Ectodermal cell (in vitro differentiated cells): Measurements from ENCODE around the gene NFYA. TPM values are rescaled to one million over a fixed set of nuclear protein-coding genes. Genes with fewer than 3 reads are reported as not detected.

Experiments
- H3K27ac ChIP-seq: 2 replicates; pipeline ENCODE4 v1.7.0; 2013; ENCODE audit warnings: mild to moderate bottlenecking, low read depth, low read length; ENCODE audit not compliant: insufficient read depth, poor library complexity, severe bottlenecking
- H3K27me3 ChIP-seq: 2 replicates; pipeline ENCODE4 v1.7.0; 2013; ENCODE audit warnings: mild to moderate bottlenecking, low read length; ENCODE audit not compliant: insufficient read depth, control insufficient read depth, poor library complexity, severe bottlenecking
- H3K36me3 ChIP-seq: one replicate; pipeline ENCODE4 v1.7.0; 2013; ENCODE audit warnings: low read length; ENCODE audit not compliant: control insufficient read depth, insufficient read depth
- H3K4me1 ChIP-seq: one replicate; pipeline ENCODE4 v1.7.0; 2013; ENCODE audit warnings: low read length; ENCODE audit not compliant: control insufficient read depth, insufficient read depth
- H3K4me3 ChIP-seq: 2 replicates; pipeline ENCODE4 v1.7.0; 2013; ENCODE audit warnings: low read depth, low read length, control low read depth; ENCODE audit not compliant: insufficient read depth
- H3K9me3 ChIP-seq: 2 replicates; pipeline ENCODE4 v1.7.0; 2013; ENCODE audit warnings: mild to moderate bottlenecking, low read length, moderate library complexity; ENCODE audit not compliant: control insufficient read depth
- WGBS, 2 experiments: methylation state at CpG; one replicate each; pipeline ENCODE4 v1.1.7; 2013; ENCODE audit warnings: missing lambda C conversion rate in 2 of 2; 5-methylcytosine and 5-hydroxymethylcytosine counted together
- polyA plus RNA-seq, 4 experiments: library from polyadenylated mRNA; stranded (reverse); fragments of 50-300 nt; gene quantifications; one replicate each; pipeline ENCODE4 v1.2.3, GENCODE V29; 2013

The NFYA gene
- polyA plus RNA-seq (2013, experiment 1 of 4), result 60.8 TPM
- 48.1 TPM for polyA plus RNA-seq (2013, experiment 2 of 4)
- 52.2 TPM for polyA plus RNA-seq (2013, experiment 3 of 4)
- polyA plus RNA-seq (2013, experiment 4 of 4), result 54.4 TPM

GRCh38 chr6:41072836-41073202 lies at the start of gene NFYA:
Gene NFYA (plus strand): TSS chr6:41072974. CDS start chr6:41079090, 6,116 bp downstream.
- Histone ChIP-seq H3K4me3 (peak within 1 kb of the TSS; percentile 94), H3K9me3 (no peaks in the 10 kb centered on the region), H3K27ac (peak within 1 kb of the TSS; percentile 98), H3K27me3 (no peaks in the 10 kb centered on the region), H3K36me3 (peaks cover 5% of the 10 kb centered on the region), H3K4me1 (peaks cover 9% of the 10 kb centered on the region)
- 0% methylated on average over 37 of the region's 37 CpGs for WGBS, 2 experiments

- Histone ChIP-seq H3K4me3 (no peak overlapping the region), H3K9me3 (no peaks in the 10 kb centered on the region), H3K27ac (no peak overlapping the region), H3K4me1 (peaks cover 6% of the 10 kb centered on the region), H3K36me3 (no peaks in the 10 kb centered on the region), H3K27me3 (no peaks in the 10 kb centered on the region)
- WGBS, 2 experiments, result 93 to 96% methylated on average over 3 of the region's 3 CpGs
Observed at GRCh38 chr6:41023114-41023513, 49.7 kb upstream of the NFYA start.

- H3K4me3 ChIP-seq, result no peak overlapping the region
- 88 to 91% methylated on average over 3 of the region's 3 CpGs for WGBS, 2 experiments
Observed at GRCh38 chr6:41025966-41026530, 46.7 kb upstream of the NFYA start.

GRCh38 chr6:41027241-41027640 lies 45.5 kb upstream of the NFYA start:
- WGBS, 2 experiments, result 36 to 37% methylated on average over 4 of the region's 4 CpGs
- peak overlapping the region; percentile 46 for H3K4me3 ChIP-seq
- H3K4me1 ChIP-seq, result peaks cover 15% of the 10 kb centered on the region

More at GRCh38 chr6:41025966-41026530, 46.7 kb upstream of the NFYA start:
- Histone ChIP-seq H3K27ac (no peak overlapping the region), H3K4me1 (peaks cover 15% of the 10 kb centered on the region), H3K36me3 (no peaks in the 10 kb centered on the region), H3K27me3 (no peaks in the 10 kb centered on the region), H3K9me3 (no peaks in the 10 kb centered on the region)

GRCh38 chr6:41027799-41028560 lies 44.8 kb upstream of the NFYA start:
- peaks cover 15% of the 10 kb centered on the region for H3K4me1 ChIP-seq
- peak overlapping the region; percentile 46 for H3K4me3 ChIP-seq
- no peaks in the 10 kb centered on the region for H3K27me3 ChIP-seq
- no peaks in the 10 kb centered on the region for H3K36me3 ChIP-seq
- 3 to 4% methylated on average over 45 of the region's 45 CpGs for whole genome bisulfite sequencing, 2 experiments
- no peaks in the 10 kb centered on the region for H3K9me3 ChIP-seq
- H3K27ac ChIP-seq, result no peak overlapping the region

More at GRCh38 chr6:41027241-41027640, 45.5 kb upstream of the NFYA start:
- Histone ChIP-seq H3K9me3 (no peaks in the 10 kb centered on the region), H3K36me3 (no peaks in the 10 kb centered on the region), H3K27ac (no peak overlapping the region), H3K27me3 (no peaks in the 10 kb centered on the region)

- 44 to 45% methylated on average over 13 of the region's 13 CpGs for WGBS, 2 experiments
- Histone ChIP-seq H3K4me1 (peaks cover 15% of the 10 kb centered on the region), H3K9me3 (no peaks in the 10 kb centered on the region), H3K4me3 (peak overlapping the region; percentile 46), H3K27me3 (no peaks in the 10 kb centered on the region), H3K27ac (no peak overlapping the region), H3K36me3 (no peaks in the 10 kb centered on the region)
Observed at GRCh38 chr6:41028561-41029412, 44.0 kb upstream of the NFYA start.

GRCh38 chr6:41032830-41033229 lies 39.9 kb upstream of the NFYA start:
- Histone ChIP-seq H3K4me3 (no peak overlapping the region), H3K9me3 (no peaks in the 10 kb centered on the region), H3K4me1 (peaks cover 10% of the 10 kb centered on the region), H3K36me3 (no peaks in the 10 kb centered on the region), H3K27ac (no peak overlapping the region), H3K27me3 (no peaks in the 10 kb centered on the region)
- WGBS, 2 experiments, result 95 to 96% methylated on average over 15 of the region's 15 CpGs

- Histone ChIP-seq H3K27me3 (no peaks in the 10 kb centered on the region), H3K36me3 (no peaks in the 10 kb centered on the region), H3K4me1 (peaks cover 6% of the 10 kb centered on the region), H3K27ac (no peak overlapping the region), H3K4me3 (no peak overlapping the region), H3K9me3 (no peaks in the 10 kb centered on the region)
- 93 to 96% methylated on average over 13 of the region's 13 CpGs for WGBS, 2 experiments
Observed at GRCh38 chr6:41033776-41034175, 39.0 kb upstream of the NFYA start.

GRCh38 chr6:41036186-41036585 lies 36.6 kb upstream of the NFYA start:
- Histone ChIP-seq H3K9me3 (no peaks in the 10 kb centered on the region), H3K27me3 (no peaks in the 10 kb centered on the region), H3K36me3 (no peaks in the 10 kb centered on the region), H3K4me1 (no peaks in the 10 kb centered on the region), H3K4me3 (no peak overlapping the region), H3K27ac (no peak overlapping the region)
- WGBS, 2 experiments, result 89 to 95% methylated on average over 2 of the region's 3 CpGs

- Histone ChIP-seq H3K27me3 (no peaks in the 10 kb centered on the region), H3K27ac (no peak overlapping the region), H3K4me3 (no peak overlapping the region), H3K36me3 (no peaks in the 10 kb centered on the region), H3K9me3 (no peaks in the 10 kb centered on the region), H3K4me1 (no peaks in the 10 kb centered on the region)
- 88 to 94% methylated on average over 2 of the region's 2 CpGs for WGBS, 2 experiments
Observed at GRCh38 chr6:41036601-41037000, 36.2 kb upstream of the NFYA start.
